LNCaP clone FGC (cell line): Measurements from ENCODE around the gene DYRK1B.
A peak's percentile ranks its signal among the peaks of the same experiment; 100 is the strongest.

ENCODE experiments used
- DNase-seq: peaks from one replicate; pipeline ENCODE4 v3.0.0-alpha.2; 2011; ENCODE audit warnings: low read depth
- H3K4me3 ChIP-seq: 2 replicates; pipeline ENCODE4 v1.5.1; 2011; ENCODE audit warnings: mild to moderate bottlenecking, low read depth, low read length, control low read depth
- CTCF ChIP-seq: IDR thresholded peaks from 2 replicates; pipeline ENCODE4 v1.5.1; 2012; ENCODE audit warnings: mild to moderate bottlenecking; ENCODE audit not compliant: control insufficient read depth, insufficient read depth; ENCODE audit errors: extremely low read depth

Gene DYRK1B

GRCh38 chr19:39807846-39808364 is 26.1 kb downstream of the DYRK1B start:
- no peak for TF ChIP-seq CTCF
- H3K4me3 ChIP-seq: no peak overlapping the region
- no peak for DNase-seq

GRCh38 chr19:39805104-39805503 is 28.9 kb downstream of the DYRK1B start:
- no peak for TF ChIP-seq CTCF

GRCh38 chr19:39802958-39803357 is 31.0 kb downstream of the DYRK1B start:
- H3K4me3 ChIP-seq: no peak overlapping the region
- DNase-seq: no peak
- TF ChIP-seq CTCF: no peak

More at GRCh38 chr19:39805104-39805503, 28.9 kb downstream of the DYRK1B start:
- no peak for DNase-seq
- H3K4me3 ChIP-seq: no peak overlapping the region

GRCh38 chr19:39797083-39797482 is 36.9 kb downstream of the DYRK1B start:
- no peak for DNase-seq
- TF ChIP-seq CTCF: no peak
- no peak overlapping the region for H3K4me3 ChIP-seq

- H3K4me3 ChIP-seq: no peak overlapping the region
- TF ChIP-seq CTCF: no peak
- DNase-seq: no peak
Observed at GRCh38 chr19:39796000-39796498, 37.9 kb downstream of the DYRK1B start.

GRCh38 chr19:39795001-39795400 is 39.0 kb downstream of the DYRK1B start:
- no peak for TF ChIP-seq CTCF
- no peak for DNase-seq
- no peak overlapping the region for H3K4me3 ChIP-seq

- DNase-seq: peak; percentile 25
- TF ChIP-seq CTCF: peak; percentile 82
Observed at GRCh38 chr19:39792999-39793546, 40.9 kb downstream of the DYRK1B start.

More at GRCh38 chr19:39792999-39793546, 40.9 kb downstream of the DYRK1B start:
- H3K4me3 ChIP-seq: peak overlapping the region; percentile 40
